Immature natural killer cell (primary cell): ENCODE measurements around the gene ARL5C. TPM values are rescaled to one million over a fixed set of nuclear protein-coding genes. Genes with fewer than 3 reads are reported as not detected.

ENCODE experiments used
- DNase-seq, 3 donors: peaks; one replicate each; pipeline ENCODE4 v3.0.0; 2022; ENCODE audit warnings: mixed read lengths in 1 of 3
- H3K27ac Mint-ChIP-seq, 6 donors: one replicate each; pipeline ENCODE4 v1.8.0; 2020; ENCODE audit warnings: mixed read lengths in 6 of 6, mild to moderate bottlenecking in 5 of 6, inconsistent platforms in 4 of 6, moderate library complexity in 3 of 6
- H3K27me3 Mint-ChIP-seq, 3 donors: one replicate each; pipeline ENCODE4 v1.8.0; 2020 to 2021; ENCODE audit warnings: low read depth in 3 of 3, mild to moderate bottlenecking in 3 of 3, mixed read lengths in 3 of 3, moderate library complexity in 3 of 3, inconsistent platforms in 1 of 3
- H3K36me3 Mint-ChIP-seq, 3 donors: one replicate each; pipeline ENCODE4 v1.8.0; 2020; ENCODE audit warnings: mixed read lengths in 3 of 3, inconsistent platforms in 2 of 3, mild to moderate bottlenecking in 2 of 3
- H3K4me1 Mint-ChIP-seq, 2 donors: one replicate each; pipeline ENCODE4 v1.8.0; 2020; ENCODE audit warnings: inconsistent platforms in 2 of 2, mild to moderate bottlenecking in 2 of 2, mixed read lengths in 2 of 2, moderate library complexity in 1 of 2
- H3K4me3 Mint-ChIP-seq, 5 donors: one replicate each; pipeline ENCODE4 v1.8.0; 2020; ENCODE audit warnings: mild to moderate bottlenecking in 5 of 5, mixed read lengths in 5 of 5, inconsistent platforms in 3 of 5, moderate library complexity in 3 of 5
- H3K9me3 Mint-ChIP-seq, 6 donors: one replicate each; pipeline ENCODE4 v1.8.0; 2020; ENCODE audit warnings: mild to moderate bottlenecking in 6 of 6, mixed read lengths in 6 of 6, inconsistent platforms in 4 of 6, moderate library complexity in 3 of 6
- polyA plus RNA-seq, 3 donors: library from polyadenylated mRNA; unstranded; fragments of 300-500 nt; fragmentation: Illumina TruSeq; gene quantifications; one replicate each; pipeline ENCODE4 v1.2.3, GENCODE V29; 2021

The ARL5C gene, protein sequence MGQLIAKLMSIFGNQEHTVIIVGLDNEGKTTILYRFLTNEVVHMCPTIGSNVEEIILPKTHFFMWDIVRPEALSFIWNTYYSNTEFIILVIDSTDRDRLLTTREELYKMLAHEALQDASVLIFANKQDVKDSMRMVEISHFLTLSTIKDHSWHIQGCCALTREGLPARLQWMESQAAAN
- polyA plus RNA-seq, result not detected

DNA sequence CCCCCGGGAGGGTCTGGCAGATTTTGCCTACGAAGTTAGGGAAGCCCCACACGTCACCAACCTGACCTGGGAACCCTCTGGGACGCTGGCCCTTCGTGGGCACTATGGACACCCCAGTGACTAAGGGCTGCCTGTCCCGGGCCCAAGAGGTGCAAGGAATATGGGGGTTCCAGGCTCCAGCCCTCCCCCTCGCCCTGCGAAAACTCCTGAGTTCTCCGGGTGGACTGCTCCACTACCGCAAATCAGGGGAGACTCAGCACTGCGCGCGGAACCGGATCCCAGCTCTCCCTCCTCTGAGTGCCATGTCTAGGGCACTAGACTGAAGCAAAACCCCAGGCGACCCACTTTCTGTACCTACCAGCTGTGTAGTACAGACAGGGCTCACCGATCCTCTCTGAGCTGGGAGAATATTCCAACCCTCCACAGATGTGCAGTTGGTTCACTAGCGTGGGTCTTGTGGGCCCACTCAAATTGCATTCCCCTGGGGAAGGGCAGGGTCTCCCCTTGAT is at the start of gene ARL5C:
Gene ARL5C, minus strand, starts transcription at position 321 of the 509 bp plus-strand sequence. CDS start 401 bp downstream, outside the sequence.
- Mint-ChIP-seq H3K36me3 (no peaks in the 10 kb centered on the region), H3K9me3 (no peaks in the 10 kb centered on the region), H3K4me1 (peaks cover 35 to 42% of the 10 kb centered on the region in 2 donors)

DNA sequence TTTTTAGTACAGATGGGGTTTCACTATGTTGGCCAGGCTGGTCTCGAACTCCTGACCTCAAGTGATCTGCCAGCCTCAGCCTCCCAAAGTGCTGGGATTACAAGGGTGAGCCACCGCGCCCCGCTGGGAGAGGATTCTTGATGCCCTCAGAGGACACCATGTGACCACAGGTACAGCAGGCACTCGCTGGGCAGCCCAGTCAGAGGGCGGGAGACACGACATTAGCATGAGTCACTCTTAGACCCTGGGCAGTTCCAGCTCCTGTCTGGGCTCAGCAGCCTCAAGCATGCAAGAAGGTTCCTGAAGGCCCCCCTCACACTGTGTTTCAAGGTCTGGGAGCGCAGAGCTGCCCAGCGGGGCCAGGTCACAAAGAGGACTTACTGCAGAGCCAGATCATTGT is 47.9 kb upstream of the ARL5C start:
- peaks cover 0 to 4% of the 10 kb centered on the region in 2 donors for H3K4me1 Mint-ChIP-seq
- peaks cover 2 to 6% (median 6%) of the 10 kb centered on the region in 3 donors for H3K27me3 Mint-ChIP-seq
- H3K36me3 Mint-ChIP-seq, result no peaks in the 10 kb centered on the region
- no peak for DNase-seq
- no peaks in the 10 kb centered on the region for H3K9me3 Mint-ChIP-seq
- no peak overlapping the region for H3K27ac Mint-ChIP-seq
- no peak overlapping the region for H3K4me3 Mint-ChIP-seq

More for the DNA sequence above, at the start of gene ARL5C:
- DNase-seq, result no peak
- H3K4me3 Mint-ChIP-seq, result peak within 1 kb of the TSS; percentile 90 to 95 (median 92)
- H3K27ac Mint-ChIP-seq, result peak within 1 kb of the TSS; percentile 43 to 84 (median 78)
- H3K27me3 Mint-ChIP-seq, result peaks cover 2 to 9% (median 3%) of the 10 kb centered on the region in 3 donors

DNA sequence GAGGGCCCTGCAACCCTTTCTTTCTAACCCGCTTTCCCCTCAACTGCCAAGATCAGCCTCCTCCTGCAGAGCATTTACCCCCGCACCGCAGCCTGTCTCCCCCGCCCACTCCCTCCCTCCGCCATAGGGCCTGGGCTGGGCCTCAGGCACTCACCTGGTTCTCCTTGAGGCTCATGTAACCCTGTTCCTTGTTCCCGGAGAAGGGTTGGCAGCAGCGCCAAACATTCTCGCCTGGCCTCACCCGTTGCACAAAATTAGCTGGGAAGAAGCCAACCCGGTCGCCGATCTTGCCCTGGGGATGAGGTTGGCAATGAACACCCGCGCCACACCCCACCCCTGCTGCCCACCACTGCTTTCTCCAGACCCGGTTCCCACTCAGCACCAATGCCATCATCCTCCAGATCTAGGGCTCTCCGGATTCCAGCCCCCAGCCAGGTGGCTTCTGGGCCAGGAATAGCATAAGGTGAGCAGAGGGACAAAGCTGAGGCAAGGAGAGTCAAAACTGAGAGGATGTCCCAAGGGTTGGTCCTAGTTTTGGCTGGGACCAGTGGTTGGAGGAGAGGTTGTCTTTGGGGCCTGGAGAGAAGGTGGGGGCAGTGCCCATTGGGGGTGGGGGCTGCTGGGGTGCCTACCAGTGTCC is 47.0 kb upstream of the ARL5C start:
- no peak overlapping the region for H3K4me3 Mint-ChIP-seq
- H3K27me3 Mint-ChIP-seq, result peaks cover 2 to 7% (median 5%) of the 10 kb centered on the region in 3 donors
- DNase-seq, result no peak
- no peak overlapping the region for H3K27ac Mint-ChIP-seq
- H3K9me3 Mint-ChIP-seq, result no peaks in the 10 kb centered on the region
- no peaks in the 10 kb centered on the region for H3K36me3 Mint-ChIP-seq
- H3K4me1 Mint-ChIP-seq, result peaks cover 0 to 4% of the 10 kb centered on the region in 2 donors

DNA sequence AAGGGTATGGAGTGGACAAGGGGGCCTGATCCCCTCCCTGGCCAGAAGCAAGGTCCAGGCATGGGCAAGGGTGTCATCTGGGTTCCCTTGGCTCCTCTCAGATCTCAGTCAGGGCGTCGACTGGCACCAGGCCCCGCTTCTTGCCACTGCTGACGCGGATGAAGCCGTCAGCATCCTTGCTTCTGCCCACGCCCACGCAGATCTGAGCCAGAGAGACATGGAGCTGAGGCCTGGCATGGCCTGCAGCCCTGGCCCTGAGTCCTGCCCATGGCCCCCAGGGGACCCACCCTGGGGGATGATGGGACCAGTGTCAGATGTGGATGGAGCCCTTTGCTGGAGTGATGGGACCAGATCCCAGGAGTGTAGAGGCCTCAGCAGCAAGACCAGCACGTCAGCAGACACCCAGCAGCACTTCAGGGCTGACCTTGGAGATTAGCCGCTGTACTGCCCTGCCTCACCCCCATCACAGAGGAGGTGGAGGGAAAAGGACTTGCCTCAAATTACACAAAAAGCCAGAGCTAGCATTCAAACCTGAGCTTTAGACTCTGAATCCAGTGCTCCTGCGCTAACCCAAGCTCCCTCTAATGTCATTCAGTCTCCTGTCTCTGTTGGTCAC is 46.3 kb upstream of the ARL5C start:
- Mint-ChIP-seq H3K27me3 (peaks cover 2 to 7% (median 5%) of the 10 kb centered on the region in 3 donors), H3K4me1 (peaks cover 0 to 4% of the 10 kb centered on the region in 2 donors), H3K36me3 (no peaks in the 10 kb centered on the region), H3K9me3 (no peaks in the 10 kb centered on the region), H3K4me3 (no peak overlapping the region), H3K27ac (no peak overlapping the region)
- DNase-seq, result no peak

DNA sequence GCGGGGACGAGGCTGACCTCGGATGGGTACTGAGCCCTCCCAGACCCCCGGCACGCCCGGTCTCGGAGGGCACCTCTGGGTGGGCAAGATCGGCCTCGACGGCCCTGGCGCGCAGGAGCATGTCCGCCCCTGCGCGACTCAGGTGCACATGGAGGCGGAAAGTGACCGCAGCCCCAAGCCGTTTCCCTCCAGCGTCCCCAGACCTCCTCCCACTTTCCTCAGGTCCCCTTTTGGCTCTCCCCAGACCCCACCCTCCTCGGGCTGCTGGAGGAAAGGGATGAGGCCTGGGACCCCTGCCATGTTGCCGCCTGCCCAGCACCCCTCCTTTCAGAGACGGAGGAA is 44.1 kb upstream of the ARL5C start:
- peaks cover 0 to 1% (median under 1%) of the 10 kb centered on the region in 3 donors for H3K36me3 Mint-ChIP-seq
- no peaks in the 10 kb centered on the region for H3K9me3 Mint-ChIP-seq
- H3K4me3 Mint-ChIP-seq, result peak overlapping the region in 4 of 5 donors; percentile 54 to 64 (median 58)
- peak overlapping the region in 1 of 6 donors; percentile 60 for H3K27ac Mint-ChIP-seq
- H3K4me1 Mint-ChIP-seq, result peaks cover 0 to 7% of the 10 kb centered on the region in 2 donors
- H3K27me3 Mint-ChIP-seq, result peaks cover 0 to 7% (median 5%) of the 10 kb centered on the region in 3 donors
- no peak for DNase-seq

DNA sequence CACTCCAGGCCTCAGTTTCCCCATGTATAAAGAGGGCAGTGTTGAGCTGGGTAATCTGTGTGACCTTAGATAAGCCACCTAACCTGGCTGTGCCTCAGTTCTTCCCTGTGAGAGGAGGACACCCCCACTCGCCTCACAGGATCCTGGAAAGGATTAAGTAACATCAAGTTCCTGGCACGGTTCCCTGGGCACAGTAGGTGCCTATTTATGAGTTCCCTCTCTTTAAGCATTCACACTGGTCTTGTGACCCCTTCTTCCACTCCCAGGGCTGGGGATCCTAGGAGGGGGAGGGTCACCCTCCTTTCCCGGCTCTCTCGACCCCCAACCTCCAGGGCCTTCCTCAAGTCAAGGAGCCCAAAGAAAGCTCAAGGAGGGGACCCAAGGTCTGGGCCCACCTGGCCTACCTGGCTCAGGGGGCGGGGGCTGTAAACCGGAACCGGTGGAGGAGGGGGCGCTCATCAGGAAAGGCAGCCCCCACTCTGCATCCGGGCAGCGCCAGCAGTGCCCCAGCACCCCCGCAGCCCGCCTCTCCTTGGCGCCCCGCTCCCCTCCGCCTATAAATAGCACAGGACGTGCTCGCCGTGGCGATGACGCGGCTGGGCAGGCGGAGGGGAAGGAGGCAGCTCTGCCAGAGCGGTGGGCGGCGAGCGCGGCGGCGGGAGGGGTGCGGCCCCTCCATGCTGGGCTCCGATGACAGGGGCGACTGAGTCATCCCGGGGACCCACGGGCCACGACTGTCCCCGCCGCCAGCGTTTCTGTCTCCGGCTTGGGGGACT is 43.5 kb upstream of the ARL5C start:
- DNase-seq, result peak; percentile 57 to 66 (median 61)
- Mint-ChIP-seq H3K27ac (no peak overlapping the region), H3K27me3 (peaks cover 0 to 7% (median 5%) of the 10 kb centered on the region in 3 donors), H3K36me3 (peaks cover 0 to 7% (median 6%) of the 10 kb centered on the region in 3 donors), H3K4me3 (peak overlapping the region in 2 of 5 donors; percentile 10 to 64), H3K4me1 (peaks cover 0 to 7% of the 10 kb centered on the region in 2 donors), H3K9me3 (no peaks in the 10 kb centered on the region)

DNA sequence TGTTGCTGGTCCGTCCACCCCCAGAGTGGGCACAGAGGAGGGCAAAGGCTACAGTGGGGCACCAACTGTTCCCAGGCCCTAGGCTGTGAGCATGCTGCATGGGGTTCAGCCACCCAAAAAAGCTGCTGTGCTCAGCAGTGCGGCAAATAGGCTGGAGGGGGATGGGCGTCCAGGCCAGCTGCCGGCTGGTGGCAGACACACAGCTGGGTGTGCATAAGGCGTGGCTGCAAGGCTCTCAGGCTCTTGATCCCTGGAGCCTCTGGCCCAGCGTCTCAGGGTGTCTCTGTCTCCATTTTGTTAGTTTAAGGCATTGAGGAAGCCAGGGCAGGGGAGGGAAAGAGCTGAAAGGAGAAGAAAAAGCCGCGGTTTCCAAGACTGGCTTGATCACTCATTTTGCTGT is 42.9 kb upstream of the ARL5C start:
- no peak overlapping the region for H3K27ac Mint-ChIP-seq
- H3K36me3 Mint-ChIP-seq, result peaks cover 0 to 12% (median 6%) of the 10 kb centered on the region in 3 donors
- no peak overlapping the region for H3K4me3 Mint-ChIP-seq
- H3K9me3 Mint-ChIP-seq, result no peaks in the 10 kb centered on the region
- peaks cover 0 to 7% (median 5%) of the 10 kb centered on the region in 3 donors for H3K27me3 Mint-ChIP-seq
- peaks cover 0 to 8% of the 10 kb centered on the region in 2 donors for H3K4me1 Mint-ChIP-seq
- no peak for DNase-seq

DNA sequence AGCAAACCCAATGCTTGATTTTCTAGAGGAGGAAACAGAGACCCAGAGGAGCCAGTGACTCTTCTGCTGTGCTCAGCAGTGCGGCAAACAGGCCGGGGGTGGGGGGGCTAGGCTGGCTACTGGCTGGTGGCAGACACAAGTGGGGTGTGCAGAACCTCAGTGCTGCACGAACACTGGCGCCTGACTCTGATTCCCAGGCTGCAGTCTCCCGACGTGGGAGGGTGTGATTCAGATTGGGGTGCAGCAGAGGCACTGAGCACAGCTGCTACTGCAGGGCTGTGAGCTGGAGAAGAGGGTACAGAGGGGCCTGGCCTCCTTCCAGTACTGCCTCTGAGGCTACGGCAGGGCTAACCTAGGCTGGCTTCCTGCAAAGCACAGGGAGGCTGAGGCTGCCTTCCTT is 42.2 kb upstream of the ARL5C start:
- H3K4me3 Mint-ChIP-seq, result no peak overlapping the region
- H3K4me1 Mint-ChIP-seq, result peaks cover 0 to 12% of the 10 kb centered on the region in 2 donors
- no peak overlapping the region for H3K27ac Mint-ChIP-seq
- peaks cover 5 to 18% (median 6%) of the 10 kb centered on the region in 3 donors for H3K36me3 Mint-ChIP-seq
- no peak for DNase-seq
- H3K9me3 Mint-ChIP-seq, result no peaks in the 10 kb centered on the region
- peaks cover 0 to 6% (median 5%) of the 10 kb centered on the region in 3 donors for H3K27me3 Mint-ChIP-seq

DNA sequence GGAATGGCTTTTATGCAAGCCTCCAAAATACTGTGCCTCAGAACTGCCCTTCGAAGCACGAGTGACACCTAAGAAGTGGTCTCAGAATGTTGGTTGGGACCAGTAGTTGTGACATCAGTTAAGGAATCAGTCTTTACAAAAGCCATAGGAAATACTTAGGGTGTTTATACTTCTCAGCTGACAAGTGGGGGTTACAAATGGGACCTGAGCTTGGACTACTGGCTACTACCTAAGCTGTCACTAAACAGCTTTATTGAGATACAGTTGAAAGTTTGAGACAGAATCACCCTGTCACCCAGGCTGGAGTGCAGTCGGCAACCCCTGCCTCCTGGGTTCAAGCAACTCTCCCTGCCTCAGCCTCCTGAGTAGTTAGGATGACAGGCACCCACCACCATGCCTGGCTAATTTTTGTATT is 39.2 kb upstream of the ARL5C start:
- DNase-seq, result no peak
- Mint-ChIP-seq H3K4me3 (no peak overlapping the region), H3K27me3 (peaks cover 7 to 11% (median 7%) of the 10 kb centered on the region in 3 donors), H3K36me3 (peaks cover 13 to 31% (median 15%) of the 10 kb centered on the region in 3 donors), H3K27ac (peak overlapping the region in 2 of 6 donors; percentile 7 to 74), H3K9me3 (no peaks in the 10 kb centered on the region), H3K4me1 (peaks cover 25 to 33% of the 10 kb centered on the region in 2 donors)

DNA sequence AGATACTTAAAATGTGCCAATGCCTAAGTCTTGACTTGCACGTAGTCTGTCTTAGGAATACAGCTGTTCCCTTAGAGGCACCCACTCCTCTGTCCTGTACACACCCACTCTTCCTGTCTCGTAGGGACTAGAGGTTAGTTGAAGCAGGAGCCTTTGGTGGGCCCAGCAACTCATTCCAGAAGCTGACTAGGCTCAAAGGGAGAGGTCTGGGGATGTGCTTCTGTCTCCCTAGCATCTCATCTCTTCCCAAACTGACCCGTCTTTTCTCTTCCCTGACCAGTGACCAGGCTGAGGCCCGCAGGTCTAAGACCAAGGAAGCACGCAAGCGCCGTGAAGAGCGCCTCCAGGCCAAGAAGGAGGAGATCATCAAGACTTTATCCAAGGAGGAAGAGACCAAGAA is 38.3 kb upstream of the ARL5C start:
- Mint-ChIP-seq H3K9me3 (no peaks in the 10 kb centered on the region), H3K27ac (peak overlapping the region in 3 of 6 donors; percentile 41 to 55 (median 46)), H3K36me3 (peaks cover 13 to 31% (median 15%) of the 10 kb centered on the region in 3 donors), H3K27me3 (peaks cover 9 to 16% (median 12%) of the 10 kb centered on the region in 3 donors), H3K4me1 (peaks cover 34 to 40% of the 10 kb centered on the region in 2 donors), H3K4me3 (no peak overlapping the region)
- DNase-seq, result no peak

DNA sequence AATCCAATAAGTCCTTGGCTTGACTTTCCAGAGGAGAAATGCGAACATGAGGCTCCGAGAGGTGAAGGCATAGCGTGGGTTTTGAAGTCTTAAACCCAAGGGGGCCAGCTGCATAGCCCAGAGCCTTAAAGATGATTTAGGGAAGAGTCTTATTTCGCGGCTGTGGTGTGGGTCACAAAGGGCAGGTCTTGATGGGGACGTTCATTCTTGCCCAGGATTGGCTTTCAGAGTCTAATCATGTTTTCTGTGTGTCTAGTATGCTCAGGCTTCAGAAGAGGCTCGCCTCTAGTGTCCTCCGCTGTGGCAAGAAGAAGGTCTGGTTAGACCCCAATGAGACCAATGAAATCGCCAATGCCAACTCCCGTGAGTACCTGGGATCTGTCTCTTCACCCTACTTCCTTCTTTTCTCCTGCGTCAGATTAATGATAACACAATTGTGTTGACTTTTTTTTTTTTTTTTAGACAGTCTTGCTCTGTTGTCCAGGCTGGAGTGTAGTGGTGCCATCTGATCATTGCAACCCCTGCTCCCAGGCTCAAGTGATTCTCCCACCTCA is 35.1 kb upstream of the ARL5C start:
- H3K4me1 Mint-ChIP-seq, result peaks cover 49 to 57% of the 10 kb centered on the region in 2 donors
- peaks cover 10 to 16% (median 15%) of the 10 kb centered on the region in 3 donors for H3K27me3 Mint-ChIP-seq

DNA sequence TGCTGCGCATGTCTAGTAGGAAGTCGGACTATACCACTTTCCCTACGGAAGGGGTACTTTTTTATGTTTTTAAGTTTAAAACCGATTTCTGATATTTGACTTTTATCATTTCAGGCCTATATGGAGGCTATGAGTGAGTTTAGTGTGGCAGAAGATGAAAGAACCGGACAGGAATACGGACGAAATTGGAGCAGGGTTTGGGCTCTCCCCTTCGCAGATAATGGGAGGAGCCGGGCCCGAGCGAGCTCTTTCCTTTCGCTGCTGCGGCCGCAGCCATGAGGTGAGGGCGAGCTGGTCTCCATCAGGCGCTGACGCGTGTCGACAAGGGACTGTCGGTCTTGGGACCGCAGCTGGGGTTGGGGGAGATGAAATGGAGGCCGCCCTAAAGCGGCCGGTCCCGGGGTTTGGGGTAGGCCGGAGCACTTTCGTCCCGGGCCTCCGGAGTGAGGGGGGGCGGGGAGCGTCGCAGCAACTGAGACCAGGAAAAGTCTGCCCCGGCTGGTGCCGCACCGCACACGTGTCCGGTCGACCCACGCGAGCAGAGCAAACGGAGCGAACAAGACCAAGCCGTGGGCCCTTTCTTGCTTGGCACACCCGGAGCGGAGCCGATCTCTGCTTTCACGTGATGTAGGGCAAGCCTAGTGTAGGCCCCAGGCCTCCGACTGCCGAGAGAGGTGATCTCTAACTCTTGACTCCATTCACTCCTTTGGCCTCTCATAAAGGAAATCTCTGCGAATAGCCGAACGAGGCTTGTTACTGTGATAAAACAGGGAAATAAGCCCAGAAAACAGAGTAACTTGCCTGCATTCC is 34.3 kb upstream of the ARL5C start, which contains the start of gene RPL19:
Gene RPL19, plus strand, starts transcription at position 214 of the 810 bp plus-strand sequence. Its CDS starts 62 bp downstream, at position 276.
- peaks cover 13 to 31% (median 15%) of the 10 kb centered on the region in 3 donors for H3K36me3 Mint-ChIP-seq
- peaks cover 56 to 64% of the 10 kb centered on the region in 2 donors for H3K4me1 Mint-ChIP-seq
- peaks cover 10 to 16% (median 15%) of the 10 kb centered on the region in 3 donors for H3K27me3 Mint-ChIP-seq
- DNase-seq, result peak; percentile 88 to 93 (median 92)
- H3K27ac Mint-ChIP-seq, result peak within 1 kb of the TSS; percentile 99 to 100 (median 100)
- H3K4me3 Mint-ChIP-seq, result peak within 1 kb of the TSS; percentile 91 to 96 (median 93)
- H3K9me3 Mint-ChIP-seq, result no peaks in the 10 kb centered on the region

More for the DNA sequence above, 35.1 kb upstream of the ARL5C start:
- DNase-seq, result no peak
- Mint-ChIP-seq H3K27ac (peak overlapping the region; percentile 99 to 100 (median 100)), H3K4me3 (peak overlapping the region; percentile 91 to 96 (median 93)), H3K36me3 (peaks cover 13 to 31% (median 15%) of the 10 kb centered on the region in 3 donors), H3K9me3 (no peaks in the 10 kb centered on the region)
